Stimulated activated CD4-positive, alpha-beta T cell treated with anti-CD3 and anti-CD28 coated beads, Interleukin-1b, Interleukin-23, amount 100 ng/mL, for 48 hours (primary cell): ENCODE data around the gene KLHL30.

ENCODE experiments used
- DNase-seq: peaks from one replicate; pipeline ENCODE4 v3.0.0-alpha.2; 2020

KLHL30 gene

DNA sequence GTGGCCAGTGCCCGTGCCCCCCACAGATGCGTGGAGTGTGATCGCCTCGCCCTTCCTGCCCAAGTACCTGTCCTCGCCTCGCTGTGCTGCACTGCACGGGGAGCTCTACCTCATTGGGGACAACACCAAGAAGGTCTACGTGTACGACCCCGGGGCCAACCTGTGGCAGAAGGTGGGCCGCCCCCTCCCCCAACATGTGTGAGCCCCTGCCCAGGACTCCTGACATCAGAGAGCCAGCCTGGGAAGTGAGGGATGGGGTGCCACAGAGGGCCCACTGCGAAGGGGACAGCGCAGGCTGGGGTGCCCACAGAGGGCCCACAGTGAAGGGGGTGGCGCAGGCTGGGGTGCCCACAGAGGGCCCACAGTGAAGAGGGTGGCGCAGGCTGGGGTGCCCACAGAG is 10.5 kb downstream of the KLHL30 start:
- no peak for DNase-seq

DNA sequence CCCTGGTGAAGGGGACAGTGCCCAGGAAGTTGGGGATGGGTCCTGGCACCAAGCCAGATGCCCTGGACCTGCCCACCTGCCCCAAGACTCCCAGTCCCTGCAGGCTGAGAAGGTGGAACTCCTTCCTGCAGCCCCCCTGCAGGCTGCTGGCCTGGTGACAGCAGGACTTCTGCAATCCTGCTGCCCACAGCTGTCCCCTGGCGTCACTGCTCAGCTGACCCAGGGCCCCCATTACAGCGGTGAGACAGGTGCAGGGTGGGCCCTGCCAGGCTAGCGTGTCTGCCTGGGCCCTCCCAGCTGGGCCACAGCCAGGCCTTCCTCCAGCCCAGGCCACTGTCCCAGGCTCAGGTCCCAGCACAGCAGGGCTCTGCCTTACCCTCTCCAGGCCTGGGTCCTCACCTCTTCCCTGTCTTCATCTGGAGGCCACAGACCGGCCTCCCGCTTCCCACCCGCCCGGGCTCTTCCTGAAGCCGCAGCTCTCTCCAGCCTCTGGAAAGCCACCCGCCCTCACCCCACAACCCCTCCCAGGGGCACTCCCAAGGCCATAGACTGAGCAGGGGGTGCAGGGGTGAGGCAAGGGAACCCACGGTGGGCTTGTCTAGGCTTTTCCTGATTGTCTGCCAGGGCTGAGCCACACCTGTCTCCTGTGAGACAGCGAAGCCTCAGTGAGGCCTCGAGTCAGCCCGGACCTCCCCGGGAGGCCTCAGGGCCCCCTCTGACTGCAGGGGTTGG is 11.5 kb downstream of the KLHL30 start:
- no peak for DNase-seq

DNA sequence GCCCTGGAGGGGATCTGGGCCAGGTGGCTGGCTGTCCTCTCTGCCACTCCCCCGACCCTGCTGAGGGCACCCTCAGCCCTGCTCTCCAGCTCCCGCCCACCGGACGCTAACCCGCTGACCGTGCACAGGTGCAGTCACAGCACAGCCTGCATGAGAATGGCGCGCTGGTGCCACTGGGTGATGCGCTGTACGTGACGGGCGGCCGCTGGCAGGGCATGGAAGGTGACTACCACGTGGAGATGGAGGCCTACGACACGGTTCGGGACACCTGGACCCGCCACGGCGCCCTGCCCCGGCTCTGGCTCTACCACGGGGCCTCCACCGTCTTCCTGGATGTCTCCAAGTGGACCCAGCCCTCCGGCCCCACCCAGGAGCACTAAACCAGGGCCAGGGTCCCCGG is 12.2 kb downstream of the KLHL30 start:
- no peak for DNase-seq

DNA sequence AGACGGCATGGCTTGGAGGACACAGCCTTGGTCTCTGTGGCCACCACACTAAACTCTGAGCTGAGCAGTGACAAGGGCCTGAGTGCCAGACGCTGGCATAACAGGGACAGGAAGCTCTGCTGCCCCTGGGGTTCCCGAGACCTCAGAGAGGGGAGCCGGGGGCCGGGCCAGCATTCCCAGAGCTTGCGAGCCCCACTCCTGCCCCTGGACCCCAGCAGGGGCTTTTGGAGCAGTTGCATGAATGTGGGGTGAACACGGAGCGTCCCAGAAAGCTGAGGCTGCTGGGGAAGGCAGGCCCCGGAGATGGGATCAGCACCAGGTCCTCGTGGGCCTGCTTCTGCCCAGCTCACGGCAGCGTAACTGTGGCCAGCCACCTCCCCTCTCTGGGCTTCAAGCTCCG is 12.7 kb downstream of the KLHL30 start:
- DNase-seq: no peak

DNA sequence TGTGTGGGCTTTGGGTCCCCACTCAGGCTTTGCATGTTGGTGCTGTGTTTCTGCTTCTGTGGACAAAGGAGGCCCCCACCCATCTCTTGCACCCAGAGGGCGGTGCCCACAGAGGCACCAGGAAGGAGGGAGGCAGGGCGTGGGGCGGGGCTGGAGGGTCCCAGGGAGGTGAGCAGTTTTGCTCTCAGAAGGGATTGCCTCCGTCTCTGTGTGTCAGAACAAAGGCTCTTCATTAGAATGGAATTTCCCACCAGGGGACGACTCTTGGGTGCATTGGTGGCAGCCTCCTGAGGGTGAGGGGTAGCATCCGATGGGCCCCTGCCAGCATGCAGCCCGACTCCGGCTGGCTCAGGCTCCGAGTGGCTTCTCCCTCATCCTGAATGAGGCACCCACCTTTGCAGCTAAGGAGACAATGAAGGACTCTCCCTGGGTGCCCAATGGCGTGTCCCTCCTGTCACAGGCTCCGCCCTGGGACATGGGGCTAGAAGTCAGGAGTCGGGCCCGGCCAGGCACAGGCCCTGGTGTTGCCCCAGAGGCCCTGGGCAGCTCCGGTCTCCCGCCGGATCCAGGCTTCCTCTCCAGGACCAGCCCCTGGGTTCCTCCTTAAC is 13.3 kb downstream of the KLHL30 start:
- DNase-seq: no peak

DNA sequence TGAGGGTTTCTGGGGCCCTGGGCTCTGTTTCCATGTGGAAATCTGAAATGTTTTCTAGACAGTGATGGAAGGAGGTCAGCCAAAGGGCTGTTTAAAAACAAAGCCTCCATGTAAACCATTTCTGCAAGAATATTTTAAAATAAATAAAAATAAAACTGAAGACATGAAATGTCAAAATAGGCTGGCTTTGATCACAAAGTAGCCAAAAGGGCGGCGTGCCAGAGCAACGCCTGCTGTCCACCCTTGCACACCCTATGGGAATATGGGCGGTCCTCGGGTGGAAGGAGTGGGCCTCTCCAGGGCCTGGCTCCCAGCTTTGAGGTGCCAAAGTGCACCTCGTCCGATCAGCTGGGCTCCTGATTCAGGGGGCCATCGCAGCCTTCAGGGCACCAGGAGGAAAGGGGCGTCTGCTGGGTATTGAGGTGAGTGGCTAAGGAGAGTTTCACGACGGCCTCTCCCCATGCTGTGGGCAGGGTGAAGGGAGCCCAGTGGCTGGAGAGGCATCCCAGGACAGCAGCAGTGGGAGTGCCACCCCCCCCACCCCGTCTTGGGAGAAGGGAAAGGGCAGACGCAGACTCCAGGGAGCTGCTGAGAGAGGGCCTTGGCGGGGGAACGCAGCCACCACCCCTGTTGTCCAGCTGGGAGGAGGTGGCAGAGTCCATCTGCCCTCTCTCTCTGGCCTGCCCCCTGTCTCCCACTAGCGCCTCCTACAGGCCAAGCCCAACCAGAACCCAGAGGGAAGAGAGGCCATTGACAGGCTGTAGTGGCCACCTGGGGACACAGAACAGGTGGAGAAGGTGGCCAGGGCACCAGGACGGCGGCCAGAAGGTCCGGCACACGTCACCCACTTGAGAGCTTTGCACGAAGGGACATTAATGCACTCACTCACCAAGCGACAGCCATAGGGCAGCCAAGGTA is 14.6 kb downstream of the KLHL30 start:
- no peak for DNase-seq

DNA sequence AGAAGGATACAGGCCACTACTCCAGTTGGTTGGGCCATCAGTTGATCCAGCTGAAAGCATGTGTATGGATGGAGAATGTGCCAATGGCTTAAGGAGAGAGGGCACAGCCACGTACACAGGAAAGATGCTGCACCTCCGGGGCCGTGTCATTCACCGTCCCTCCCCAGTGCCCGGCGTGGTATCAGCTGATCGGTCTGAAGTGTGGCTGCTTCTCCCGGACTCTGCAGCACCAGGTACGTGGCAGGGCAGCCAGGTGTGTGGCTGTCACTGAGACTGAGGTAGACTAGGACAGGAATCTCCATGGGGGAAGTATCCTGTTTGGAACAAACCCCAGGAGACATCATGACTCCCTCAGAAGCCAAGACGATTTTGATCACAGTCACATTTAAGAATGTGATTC is 16.1 kb downstream of the KLHL30 start:
- no peak for DNase-seq

DNA sequence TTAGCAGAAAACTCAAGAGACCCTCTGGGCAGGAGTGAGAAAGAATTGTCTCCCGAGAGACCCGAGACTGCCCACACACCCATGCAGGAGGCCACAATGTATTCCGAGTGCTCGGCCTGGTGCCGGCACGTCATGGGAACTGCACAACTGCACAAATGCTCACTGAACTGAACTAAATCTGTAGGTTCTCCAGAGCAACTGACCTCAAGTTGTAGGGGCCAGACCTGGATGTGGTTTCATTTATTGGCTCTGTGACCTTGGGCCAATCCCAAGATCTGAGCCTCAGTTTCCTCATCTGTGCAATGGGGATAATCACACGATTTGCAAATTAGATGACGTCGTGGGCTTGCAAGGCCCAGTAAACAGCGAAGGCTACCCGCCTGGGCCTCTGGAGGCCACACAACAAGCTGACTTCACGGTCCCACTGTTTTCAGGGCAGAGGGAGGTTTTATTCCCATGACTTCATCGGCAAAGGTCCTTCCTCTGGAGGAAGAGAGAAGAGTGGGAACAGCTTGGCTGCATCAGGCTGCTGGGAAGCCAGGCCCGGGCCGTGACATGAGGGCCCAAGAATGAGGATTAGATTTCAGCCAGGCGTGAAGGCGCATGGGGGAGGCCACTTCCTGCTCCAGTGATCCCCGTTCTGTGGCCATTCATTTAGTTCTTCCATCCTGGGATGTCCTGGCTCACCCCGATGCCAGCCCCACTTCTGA is 16.7 kb downstream of the KLHL30 start:
- no peak for DNase-seq

DNA sequence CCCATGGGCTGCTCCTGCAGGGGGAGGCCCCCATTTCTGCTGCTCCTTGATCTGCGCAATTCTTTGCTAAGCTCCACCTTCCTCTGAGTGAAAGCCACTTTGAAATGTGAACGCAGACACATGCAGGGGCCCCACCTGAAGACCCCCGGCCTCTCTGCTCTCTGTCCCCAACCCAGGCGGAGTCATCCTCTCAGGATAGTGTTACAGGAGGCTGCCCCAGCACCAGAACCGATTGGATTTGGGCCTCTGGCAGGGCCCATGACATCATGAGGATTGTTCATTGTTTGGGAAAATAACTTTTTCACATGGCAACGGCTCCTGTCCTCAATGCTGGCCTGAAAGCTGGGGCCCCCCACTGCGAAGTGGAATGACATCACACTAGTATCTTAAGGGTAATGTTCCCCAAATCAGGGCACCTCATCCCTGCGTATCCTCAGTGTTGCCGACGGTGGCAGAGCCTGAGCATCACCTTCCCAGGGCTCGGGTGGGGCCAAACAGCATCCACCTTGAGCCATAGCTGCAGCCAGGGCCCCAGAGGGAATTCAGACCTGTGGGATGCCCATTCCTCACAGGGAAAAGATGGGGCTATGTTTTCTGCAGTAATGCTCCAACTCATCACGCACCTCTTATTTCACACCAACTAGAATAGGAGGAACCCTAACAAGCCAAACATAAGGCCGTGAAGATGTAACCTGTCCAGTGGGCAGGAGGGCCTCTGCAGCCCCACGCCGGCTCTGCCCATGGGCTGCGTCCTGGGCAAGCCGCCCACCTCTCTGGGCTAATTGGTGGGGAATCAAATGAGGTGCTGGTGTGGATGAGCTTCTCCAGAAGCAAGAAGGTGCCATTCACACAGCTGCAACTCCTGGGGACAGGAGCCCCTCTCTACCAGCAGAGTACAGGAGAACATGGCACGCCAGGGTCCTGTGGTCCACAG is 17.6 kb downstream of the KLHL30 start:
- DNase-seq: no peak

DNA sequence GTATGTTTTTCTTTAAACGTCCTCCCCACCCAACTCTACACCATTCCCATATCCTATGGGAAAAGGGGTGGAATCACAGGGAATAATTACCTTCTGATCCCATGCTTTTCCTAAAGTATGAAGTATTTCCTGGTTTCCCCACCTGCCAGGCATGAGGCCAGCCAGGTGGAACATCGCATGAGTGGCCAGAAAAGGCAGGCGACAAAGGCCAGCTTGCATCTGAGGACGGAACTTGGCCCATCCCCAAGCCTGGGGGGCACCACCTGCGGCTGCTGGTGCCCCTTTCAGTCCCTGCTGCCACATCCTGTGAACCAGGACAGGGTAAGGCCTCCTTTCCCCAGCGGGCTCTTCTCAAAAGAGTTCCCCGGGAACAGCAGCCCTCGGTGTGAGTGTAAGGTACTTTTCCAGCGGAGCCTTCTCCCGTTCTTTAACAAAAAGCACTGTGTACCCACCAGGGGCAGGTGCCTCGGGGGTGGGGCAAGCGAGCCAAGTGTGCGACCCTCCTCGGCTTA is 19.1 kb downstream of the KLHL30 start:
- DNase-seq: no peak

DNA sequence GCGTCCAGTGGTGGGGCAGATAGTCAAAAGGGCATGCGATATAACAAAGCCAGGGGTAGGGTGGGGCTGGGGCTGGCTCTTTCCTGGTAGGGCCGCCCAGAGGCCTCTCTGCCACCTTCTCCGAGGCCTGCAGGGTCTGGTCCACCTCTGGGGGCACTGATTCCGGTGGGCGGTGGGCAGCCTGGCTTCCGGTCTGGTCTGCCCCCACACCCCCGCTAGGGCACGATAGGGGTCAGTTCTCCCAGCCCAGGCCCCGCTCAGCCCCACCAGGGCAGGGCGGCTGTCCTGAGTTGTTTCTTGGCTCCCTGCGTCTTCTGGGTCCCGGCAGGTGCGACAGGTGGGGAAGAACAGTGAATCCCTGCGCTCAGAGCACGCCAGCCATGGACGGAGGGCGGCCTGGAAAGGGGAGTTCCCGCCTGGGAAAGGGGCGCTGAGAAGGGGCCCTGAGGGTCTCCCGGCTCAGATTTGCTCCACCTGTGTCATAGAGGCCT is 19.6 kb downstream of the KLHL30 start:
- DNase-seq: no peak

DNA sequence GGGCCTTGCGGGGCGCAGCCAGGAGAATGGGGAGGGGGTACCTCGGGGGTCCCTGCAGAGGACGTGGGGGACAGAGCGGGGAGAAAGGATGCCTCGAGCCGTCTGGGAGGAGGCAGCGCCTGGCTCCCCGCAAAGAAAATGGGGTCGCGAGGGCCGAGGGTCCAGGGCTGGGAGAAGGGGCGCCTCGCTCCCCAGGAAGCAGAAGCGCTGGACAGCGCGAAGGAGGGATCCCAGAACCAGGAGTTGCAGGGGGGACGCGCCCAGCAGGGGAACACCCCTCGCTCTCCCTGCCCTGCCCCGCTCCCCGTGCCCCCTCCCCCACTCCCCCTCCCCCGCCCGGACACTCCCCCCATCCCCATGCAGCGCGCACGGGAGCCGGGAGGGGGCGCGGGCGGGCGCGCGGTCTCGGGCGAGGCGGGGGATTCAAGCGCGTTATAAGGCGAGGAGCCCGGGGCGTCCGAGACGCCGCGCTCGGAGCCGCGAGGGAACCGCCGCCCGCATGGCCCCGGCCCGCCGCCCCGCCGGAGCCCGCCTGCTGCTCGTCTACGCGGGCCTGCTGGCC is 20.1 kb downstream of the KLHL30 start, which contains the start of gene ERFE:
TSS of gene ERFE (plus strand) at position 462 of the 562 bp plus-strand sequence. CDS start at position 500, 38 bp downstream.
- peak; percentile 53 for DNase-seq

DNA sequence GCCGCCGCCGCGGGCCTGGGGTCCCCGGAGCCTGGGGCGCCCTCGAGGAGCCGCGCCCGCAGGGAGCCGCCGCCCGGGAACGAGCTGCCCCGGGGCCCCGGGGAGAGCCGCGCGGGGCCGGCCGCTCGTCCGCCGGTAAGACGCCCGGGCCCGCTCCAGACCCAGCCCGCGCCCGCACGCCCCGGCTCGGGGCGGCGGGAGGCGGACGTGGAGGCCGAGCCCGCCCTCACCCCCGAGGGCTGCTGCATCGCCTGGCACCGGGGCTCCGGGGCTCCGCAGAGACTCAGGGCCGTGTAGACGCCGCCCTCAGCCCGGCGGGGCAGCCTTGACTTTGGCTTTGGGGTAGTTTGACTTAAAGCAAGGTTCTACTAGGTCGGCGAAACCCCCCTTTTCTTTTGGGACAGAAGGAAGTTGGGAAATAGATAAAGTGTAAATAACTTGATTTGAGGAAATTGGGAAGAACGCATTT is 20.6 kb downstream of the KLHL30 start:
- DNase-seq: no peak

DNA sequence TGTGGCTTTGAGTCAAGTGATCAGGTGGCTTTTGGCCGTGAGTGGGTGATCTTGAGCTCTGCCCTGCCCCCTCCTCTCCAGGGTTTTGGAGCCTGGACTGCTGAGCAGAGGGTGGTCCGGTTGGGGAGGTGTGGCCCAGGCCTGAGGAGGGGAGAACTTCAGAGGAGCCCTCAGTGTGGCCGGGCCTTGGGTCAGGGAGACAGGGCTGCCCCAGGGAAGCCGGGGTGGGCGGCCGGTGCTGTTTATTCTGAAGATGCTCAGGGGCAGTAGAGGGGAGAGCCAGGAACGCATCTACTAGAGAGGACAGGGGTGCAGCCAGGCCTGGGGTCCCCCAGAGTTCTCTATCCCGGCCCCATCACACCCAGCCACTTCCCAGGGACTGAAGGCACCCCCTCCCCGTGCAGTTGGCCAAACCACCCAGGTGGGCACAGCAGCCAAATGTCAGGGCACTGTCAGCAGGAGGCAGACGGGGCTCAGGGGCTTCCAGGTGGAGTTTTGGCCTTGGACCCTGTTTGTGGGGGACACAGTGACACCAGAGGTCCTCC is 21.3 kb downstream of the KLHL30 start:
- DNase-seq: no peak

DNA sequence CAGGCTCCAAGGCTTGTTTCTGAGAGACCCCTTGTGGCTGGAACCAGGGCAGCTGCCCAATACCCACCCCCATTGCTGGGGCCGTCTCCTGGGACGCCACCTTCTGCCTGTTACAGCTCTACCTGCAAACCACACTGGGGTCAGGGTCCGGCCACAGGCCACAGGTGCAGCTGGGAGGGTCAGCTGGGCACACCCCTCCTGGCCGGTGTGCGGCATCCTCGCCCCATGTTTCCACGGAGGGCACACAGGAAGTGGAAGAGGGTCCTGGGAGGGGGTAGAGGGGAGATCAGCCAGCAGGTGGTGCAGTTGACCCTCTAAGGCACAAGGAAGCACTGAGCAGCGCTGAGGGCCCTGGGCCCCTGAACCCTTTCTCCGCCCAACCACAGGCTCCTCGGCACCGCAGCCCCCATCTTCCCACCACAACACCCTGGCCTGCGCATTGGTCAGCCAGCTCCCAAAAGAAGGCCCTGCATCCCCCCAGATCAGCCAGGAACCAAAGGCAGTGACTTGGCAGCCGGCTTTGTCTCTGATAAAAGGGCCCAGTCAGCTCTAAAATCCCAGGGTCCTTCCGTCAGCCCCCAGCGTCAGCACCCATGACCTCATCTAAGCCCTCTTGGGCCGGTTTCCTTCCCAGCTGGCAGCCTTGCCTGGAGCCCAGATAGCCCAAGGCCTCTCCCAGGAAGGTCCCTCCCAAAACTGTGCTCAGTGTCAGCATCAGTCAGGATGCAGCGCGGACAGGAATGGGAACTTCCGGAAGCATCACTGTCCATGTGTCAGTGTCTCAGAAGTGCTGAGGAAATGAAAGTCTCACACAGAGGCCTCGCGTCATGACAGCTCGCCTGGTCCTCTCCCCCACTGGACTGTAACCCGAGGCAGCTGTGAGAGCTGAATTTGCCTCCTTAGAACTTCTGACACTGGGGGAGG is 22.0 kb downstream of the KLHL30 start:
- DNase-seq: no peak

DNA sequence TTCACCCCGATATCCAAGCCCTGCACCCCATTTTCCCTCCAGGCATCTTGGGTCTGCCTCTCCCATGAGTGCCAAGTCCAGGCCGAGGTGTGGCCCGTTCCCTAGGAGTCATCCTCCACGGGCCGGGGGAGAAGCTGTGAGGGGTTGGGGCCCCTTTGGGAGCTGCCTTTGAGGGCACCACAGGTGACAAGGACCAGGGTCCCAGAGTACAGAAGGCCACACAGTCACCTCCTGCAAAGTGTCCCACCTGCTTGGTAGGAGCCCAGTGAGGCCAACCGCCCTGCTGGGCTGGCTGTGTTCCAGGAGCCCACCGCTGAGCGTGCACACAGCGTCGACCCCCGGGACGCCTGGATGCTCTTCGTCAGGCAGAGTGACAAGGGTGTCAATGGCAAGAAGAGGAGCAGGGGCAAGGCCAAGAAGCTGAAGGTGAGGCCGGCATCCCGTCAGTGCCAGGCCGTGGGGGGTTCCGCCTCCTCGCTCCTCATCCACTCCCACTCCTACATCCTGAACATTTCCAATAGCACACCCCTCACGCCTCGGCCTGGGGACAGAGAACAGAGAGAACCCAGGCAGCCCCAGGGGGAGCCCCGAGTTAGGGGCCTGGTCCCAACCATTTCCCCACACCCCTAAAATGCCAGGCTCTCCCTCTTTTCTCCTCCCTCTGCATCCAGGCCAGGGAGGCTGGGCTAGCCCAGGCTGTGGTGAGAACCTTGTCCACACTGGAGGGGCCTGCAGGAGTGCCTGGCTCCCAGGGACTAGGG is 23.0 kb downstream of the KLHL30 start:
- no peak for DNase-seq

DNA sequence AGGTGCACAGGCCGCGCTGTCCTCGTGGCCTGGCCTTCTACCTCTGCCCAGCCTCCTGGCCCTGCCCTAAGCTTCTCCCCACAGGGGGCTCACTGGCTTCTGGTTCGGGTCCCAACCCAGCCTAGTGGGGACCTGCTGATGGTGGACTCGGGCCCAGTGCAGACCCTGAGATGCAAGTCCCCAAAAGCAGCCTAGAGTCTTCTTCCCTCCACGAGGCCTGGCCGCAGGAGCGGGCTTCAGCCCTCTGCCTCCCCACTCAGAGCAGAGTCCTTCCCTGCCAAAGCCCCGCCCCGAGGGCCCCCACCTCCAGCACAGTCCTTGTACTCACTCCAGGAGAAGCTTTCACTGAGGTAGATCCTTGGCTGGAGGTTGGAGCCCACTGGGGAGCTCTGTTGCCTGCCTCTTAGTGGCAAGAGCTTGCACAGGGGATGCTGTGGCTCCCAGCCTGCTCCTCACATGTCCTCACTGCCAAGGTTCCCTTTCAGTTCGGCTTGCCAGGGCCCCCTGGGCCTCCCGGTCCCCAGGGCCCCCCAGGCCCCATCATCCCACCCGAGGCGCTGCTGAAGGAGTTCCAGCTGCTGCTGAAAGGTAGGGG is 23.9 kb downstream of the KLHL30 start:
- no peak for DNase-seq

DNA sequence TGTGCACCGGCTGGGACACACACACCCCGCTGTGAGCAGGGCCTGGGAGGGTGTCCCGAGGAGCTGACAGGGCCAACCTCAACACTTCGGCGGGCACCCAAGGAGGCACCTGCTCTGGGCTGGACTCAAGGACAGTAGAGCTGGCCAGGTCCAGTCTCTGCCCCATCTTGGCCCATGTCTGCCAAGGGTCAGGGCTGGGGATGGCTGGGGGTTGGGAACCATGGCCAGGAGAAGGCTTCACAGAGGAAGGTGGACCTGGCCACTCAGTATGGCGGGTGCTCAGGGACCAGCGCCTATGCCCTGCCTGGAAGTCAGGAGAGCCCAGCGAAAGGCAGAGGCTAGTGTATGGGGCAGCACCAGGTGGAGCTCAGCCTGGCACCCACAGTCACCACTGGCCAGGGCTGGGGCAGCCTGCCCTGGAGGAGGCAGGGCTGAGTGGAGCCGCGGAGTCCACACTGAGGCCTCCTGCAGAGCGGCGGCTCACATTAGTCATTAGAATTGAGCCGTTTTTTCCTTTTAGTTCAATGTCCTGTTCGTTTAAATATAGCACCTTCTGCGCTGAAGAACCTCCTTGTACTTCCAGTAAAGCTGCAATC is 24.5 kb downstream of the KLHL30 start:
- DNase-seq: no peak
